ENCODE data around the gene COMMD6. TPM values are rescaled to one million over a fixed set of nuclear protein-coding genes. Genes with fewer than 3 reads are reported as not detected.

The COMMD6 gene
- total RNA-seq (10 to 100 TPM; 51.3 to 60.4 TPM), polyA plus RNA-seq (ENCODE audit: insufficient read depth, low read depth, low replicate concordance) (166 TPM)
- long read RNA-seq, donor 1, transcript COMMD6-210 (2 exons, 595 nt), result major isoform, 14 of 311 reads
- long read RNA-seq, donor 1, partial matches to known transcripts, result 51 of 311 reads
- long read RNA-seq, donor 1, other reads (novel, unspliced or antisense), result 244 of 311 reads
- long read RNA-seq, donor 2, transcript COMMD6-210 (2 exons, 595 nt), result major isoform, 9 of 168 reads
- long read RNA-seq, donor 2, partial matches to known transcripts, result 34 of 168 reads
- long read RNA-seq, donor 2, other reads (novel, unspliced or antisense), result 124 of 168 reads

DNA sequence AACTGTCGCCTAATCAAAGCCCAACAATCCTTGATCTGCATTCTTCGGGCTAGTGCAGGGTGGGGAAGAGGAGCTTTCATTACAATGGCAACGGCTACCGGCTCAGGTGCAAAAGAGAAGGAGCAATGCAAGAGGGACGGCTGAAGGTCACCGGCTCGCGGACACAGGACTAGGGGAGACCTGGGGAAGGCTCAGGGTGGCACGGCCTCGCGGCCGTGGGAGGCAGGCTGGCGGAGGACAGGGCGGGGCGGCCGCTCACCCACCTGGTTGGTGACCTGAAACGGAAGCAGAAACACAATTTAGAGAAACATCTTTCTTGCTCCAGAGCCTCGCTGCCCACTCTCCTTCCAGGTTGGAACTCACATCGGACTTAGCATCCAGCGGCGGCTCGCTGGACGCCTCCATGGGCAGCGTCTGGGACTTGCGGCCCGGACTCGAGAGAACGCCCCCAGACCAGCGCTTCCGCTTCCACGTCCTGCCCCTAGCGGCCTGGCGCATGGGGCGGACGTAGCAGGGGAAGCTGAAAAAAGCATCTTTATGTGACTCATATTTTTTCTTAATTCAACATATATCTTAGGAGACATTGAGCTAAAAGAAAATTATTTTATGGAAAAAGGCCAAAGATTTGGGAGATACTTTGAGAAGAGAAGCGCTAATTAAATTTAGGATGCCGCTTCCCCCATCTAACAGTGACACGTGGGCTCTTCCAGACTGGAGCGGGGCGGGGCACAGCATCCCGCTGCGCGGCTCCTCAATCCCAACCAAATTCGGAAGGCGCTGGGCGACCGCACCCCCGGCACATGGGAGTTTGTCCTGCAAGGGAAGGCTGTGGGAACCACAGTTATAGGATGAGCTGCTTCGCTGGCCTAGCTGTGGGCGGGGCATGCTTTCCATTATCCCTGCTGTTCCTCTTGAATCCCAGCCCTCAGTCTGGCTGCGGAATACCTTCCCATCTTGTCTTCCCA, at the start of gene COMMD6:
Gene COMMD6, minus strand, starts transcription at position 441 of the 965 bp plus-strand sequence. Its CDS starts 36 bp downstream, at position 405.
- peak; percentile 85 for DNase-seq
- WGBS, 2 donors, result 0 to 1% methylated on average over 47 to 51 of the region's 51 CpGs
- intact Hi-C loops (cut with DNase I; ENCODE audit: low total_unique reads), result no loop called here

DNA sequence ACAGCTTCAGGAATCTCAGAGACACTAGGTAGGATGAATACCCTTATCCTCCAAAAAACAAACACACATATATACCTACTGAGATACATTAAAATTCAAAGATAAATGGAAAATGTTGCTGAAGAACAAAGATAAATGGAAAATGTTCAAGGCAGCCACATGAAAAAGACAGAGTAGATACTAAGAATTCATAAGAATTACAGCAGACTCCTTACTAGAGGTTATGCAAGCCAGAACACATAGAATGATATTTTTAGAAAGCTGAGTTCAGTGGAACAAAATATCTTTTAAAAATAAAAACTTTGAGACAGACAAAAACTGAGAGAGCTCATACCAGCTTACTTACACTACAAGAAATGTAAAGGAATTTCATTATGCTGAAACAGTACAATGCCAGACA, 47.5 kb upstream of the COMMD6 start:
- H3K27ac ChIP-seq, result no peak overlapping the region
- DNase-seq, result no peak
- no peaks in the 10 kb centered on the region for H3K36me3 ChIP-seq (ENCODE audit: low read depth, missing control alignments)
- H3K4me1 ChIP-seq, result no peaks in the 10 kb centered on the region
- no peaks in the 10 kb centered on the region for H3K9me3 ChIP-seq
- H3K27me3 ChIP-seq, result no peaks in the 10 kb centered on the region
- no peak overlapping the region for H3K4me3 ChIP-seq
- no peak for TF ChIP-seq POLR2A (IDR thresholded peaks at IDR 0.05)
- TF ChIP-seq, protein P1, sequence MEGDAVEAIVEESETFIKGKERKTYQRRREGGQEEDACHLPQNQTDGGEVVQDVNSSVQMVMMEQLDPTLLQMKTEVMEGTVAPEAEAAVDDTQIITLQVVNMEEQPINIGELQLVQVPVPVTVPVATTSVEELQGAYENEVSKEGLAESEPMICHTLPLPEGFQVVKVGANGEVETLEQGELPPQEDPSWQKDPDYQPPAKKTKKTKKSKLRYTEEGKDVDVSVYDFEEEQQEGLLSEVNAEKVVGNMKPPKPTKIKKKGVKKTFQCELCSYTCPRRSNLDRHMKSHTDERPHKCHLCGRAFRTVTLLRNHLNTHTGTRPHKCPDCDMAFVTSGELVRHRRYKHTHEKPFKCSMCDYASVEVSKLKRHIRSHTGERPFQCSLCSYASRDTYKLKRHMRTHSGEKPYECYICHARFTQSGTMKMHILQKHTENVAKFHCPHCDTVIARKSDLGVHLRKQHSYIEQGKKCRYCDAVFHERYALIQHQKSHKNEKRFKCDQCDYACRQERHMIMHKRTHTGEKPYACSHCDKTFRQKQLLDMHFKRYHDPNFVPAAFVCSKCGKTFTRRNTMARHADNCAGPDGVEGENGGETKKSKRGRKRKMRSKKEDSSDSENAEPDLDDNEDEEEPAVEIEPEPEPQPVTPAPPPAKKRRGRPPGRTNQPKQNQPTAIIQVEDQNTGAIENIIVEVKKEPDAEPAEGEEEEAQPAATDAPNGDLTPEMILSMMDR (IDR thresholded peaks at IDR 0.05), result no peak
- intact Hi-C loops (cut with DNase I; ENCODE audit: low total_unique reads), result no loop called here

More for the DNA sequence above, at the start of gene COMMD6:
- Histone ChIP-seq H3K4me3 (peak within 1 kb of the TSS; percentile 69 to 88), H3K4me1 (peaks cover 10% of the 10 kb centered on the region), H3K27me3 (no peaks in the 10 kb centered on the region), H3K36me3 (ENCODE audit: low read depth, missing control alignments) (no peaks in the 10 kb centered on the region), H3K27ac (peak within 1 kb of the TSS; percentile 46 to 55), H3K9me3 (no peaks in the 10 kb centered on the region)
- TF ChIP-seq POLR2A (IDR thresholded peaks at IDR 0.05), result no peak
- TF ChIP-seq, protein P1 (IDR thresholded peaks at IDR 0.05), result peak; percentile 52 to 67 (median 54)

DNA sequence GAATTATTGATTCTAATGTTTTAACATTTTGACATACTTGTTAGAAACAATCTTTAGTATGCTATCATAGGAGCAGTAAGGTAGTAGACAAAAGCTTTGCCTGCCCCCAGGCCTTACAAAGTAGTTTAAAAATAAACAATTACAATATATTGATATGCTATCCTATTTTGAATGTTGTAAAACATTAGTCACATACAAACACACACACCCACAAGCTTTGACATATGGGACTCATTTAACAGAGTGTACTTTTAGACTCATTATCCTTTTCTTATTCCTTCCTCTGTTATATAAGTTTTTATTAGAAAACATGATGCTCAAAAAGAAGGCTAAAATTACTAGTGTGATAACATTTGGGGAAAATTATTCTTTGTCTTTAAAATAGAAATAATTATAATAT, 45.5 kb upstream of the COMMD6 start:
- no peaks in the 10 kb centered on the region for H3K4me1 ChIP-seq
- DNase-seq, result no peak

DNA sequence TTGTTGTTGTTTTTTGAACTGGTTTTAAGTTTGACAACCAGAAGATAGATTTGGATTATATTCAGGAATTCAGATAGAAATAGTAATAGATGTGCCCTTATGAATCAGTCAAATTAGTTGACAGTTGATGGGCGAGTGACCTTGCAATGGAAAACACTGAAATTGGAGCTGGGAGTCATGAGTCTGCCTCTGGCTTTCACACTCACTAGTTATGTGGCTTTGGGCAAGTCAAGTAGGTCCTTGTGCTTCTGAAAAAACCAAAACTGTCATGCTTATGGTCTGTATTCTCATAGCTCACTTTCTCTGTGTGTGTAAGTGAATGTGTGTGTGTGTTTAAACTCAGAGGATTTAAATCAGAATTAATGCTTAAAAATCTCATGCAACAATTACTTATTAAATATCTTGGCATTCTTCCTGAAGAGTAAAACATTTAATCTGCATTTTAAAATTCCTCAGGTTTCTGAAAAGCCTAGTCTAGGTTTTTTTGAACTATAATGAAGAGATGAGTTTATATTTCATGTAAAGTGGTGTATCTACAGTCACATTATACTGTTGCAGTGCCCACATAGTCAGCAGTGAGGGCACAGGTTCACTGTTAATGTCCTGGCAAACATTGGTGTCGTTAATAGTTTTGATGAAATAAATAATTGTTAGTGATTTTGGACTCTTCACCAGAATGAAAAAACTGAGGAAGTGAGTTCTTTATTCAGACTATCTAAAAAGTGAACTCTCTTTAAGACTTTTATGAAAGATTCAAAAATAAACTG, 44.4 kb upstream of the COMMD6 start:
- Histone ChIP-seq H3K4me1 (no peaks in the 10 kb centered on the region), H3K27ac (no peak overlapping the region), H3K36me3 (ENCODE audit: low read depth, missing control alignments) (no peaks in the 10 kb centered on the region), H3K4me3 (no peak overlapping the region), H3K27me3 (no peaks in the 10 kb centered on the region), H3K9me3 (no peaks in the 10 kb centered on the region)
- 89 to 90% methylated on average over 2 of the region's 2 CpGs for WGBS, 2 donors
- DNase-seq, result no peak
- intact Hi-C loops (cut with DNase I; ENCODE audit: low total_unique reads), result no loop called here
- TF ChIP-seq, protein P1 (IDR thresholded peaks at IDR 0.05), result no peak
- TF ChIP-seq POLR2A (IDR thresholded peaks at IDR 0.05), result no peak

More for the DNA sequence above, 45.5 kb upstream of the COMMD6 start:
- H3K9me3 ChIP-seq, result no peaks in the 10 kb centered on the region
- H3K27me3 ChIP-seq, result no peaks in the 10 kb centered on the region
- H3K4me3 ChIP-seq, result no peak overlapping the region
- H3K36me3 ChIP-seq (ENCODE audit: low read depth, missing control alignments), result no peaks in the 10 kb centered on the region
- TF ChIP-seq, protein P1 (IDR thresholded peaks at IDR 0.05), result no peak
- no peak for TF ChIP-seq POLR2A (IDR thresholded peaks at IDR 0.05)
- no peak overlapping the region for H3K27ac ChIP-seq
- intact Hi-C loops (cut with DNase I; ENCODE audit: low total_unique reads), result no loop called here

Data from testis (tissue), 5 donors.